ENCODE measurements around the gene PRKCE. TPM values are rescaled to one million over a fixed set of nuclear protein-coding genes. Genes with fewer than 3 reads are reported as not detected.
"Not testable (repeated sequence)": the region's sequence is repeated elsewhere in the genome, so short reads cannot be mapped to it uniquely, and the experiment has no call there.

The PRKCE gene
- total RNA-seq, 1 donor from 2014 or later, result 20.3 TPM

DNA sequence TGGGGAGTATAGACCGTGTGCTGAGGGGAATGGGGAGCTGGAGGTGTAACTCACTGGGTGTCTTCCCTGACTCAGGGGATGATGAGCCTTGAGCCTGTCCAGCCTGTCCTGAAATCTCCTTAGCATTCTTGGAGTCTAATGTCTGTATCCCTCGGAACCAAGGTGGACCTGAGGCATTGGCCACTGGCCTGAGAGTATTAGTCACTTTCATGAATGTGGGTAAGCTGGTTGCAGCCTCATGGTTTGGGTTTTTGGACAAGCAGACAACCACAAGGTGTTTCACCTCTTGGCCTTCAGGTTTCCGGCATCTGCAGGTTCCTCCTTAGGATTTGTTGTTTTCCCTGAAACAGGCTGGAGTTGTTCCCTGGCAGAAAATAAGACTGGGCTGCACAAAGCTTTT is 63.2 kb downstream of the PRKCE start:
- intact Hi-C loops (cut with DNase I), result no loop called here
- no peak for DNase-seq (ENCODE audit: low spot score)

DNA sequence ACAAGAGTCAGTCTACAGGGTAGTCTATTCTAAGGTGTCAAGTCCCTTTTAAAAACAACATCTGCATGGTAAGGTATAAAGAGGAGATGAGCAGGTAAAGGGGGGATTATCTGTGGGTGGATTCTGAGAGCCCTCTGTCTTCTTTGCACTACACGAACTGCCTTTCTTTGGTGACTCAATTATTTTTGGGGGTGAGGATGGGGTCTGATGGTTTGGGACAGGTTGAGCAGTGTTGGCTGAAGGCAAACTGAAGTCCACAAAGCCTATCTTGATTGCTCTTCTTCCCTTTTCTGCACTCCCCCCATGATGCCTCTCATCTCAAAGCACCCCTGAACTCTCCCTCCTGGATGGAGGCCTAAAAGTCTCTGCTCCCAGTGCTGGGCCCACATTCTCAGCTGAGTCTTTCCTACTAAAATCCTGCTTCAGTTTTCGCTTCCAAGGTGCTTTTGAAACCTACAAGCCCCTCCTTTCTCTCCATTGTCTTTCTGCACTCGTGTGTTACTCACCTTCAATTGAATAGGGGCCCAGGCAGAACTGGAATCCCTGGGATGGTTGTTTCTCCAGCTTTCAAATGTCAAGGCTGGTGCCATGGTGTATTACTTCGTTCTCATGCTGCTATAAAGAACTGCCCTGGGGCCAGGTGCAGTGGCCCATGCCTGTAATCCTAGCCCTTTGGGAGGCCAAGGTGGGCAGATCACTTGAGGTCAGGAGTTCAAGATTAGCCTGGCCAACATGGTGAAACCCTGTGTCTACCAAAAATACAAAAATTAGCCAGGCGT is 64.3 kb downstream of the PRKCE start:
- intact Hi-C loops (cut with DNase I), result no loop called here
- no peak for DNase-seq (ENCODE audit: low spot score)

DNA sequence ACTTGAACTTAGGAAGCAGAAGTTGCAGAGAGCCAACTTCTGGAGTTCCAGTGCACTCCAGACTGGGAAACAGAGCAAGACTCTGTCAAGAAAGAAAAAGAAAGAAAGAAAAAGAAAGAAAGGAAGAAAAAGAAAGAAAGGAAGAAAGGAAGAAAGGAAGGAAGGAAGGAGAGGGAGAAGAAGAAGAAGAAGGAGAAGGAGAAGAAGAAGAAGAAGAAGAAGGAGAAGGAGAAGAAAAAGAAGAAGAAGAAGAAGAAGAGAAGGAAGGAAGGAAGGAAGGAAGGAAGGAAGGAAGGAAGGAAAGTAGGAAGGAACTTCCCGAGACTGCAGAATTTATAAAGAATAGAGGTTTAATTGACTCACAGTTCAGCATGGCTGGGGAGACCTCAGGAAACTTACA is 65.0 kb downstream of the PRKCE start:
- intact Hi-C loops (cut with DNase I), result not testable (repeated sequence)

DNA sequence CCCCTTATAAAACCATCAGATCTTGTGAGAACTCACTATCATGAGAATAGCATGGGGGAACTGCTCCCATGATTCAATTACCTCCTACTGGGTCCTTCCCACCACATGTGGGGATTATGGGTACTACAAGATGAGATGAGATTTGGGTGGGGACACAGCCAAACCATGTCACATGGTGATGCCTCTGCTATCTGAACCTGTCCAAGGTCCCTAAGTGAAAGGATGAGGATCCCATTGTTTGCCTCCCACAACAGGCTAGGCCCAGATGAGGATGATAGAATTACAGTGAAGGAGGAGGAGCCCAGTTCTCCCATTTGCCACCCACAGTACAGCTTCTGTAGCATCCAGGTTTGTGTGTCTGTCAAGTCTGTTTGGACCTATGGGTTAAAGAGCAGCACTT is 65.4 kb downstream of the PRKCE start:
- intact Hi-C loops (cut with DNase I), result no loop called here
- DNase-seq (ENCODE audit: low spot score), result no peak

More for the DNA sequence above, 65.0 kb downstream of the PRKCE start:
- not testable (repeated sequence) for DNase-seq (ENCODE audit: low spot score)

DNA sequence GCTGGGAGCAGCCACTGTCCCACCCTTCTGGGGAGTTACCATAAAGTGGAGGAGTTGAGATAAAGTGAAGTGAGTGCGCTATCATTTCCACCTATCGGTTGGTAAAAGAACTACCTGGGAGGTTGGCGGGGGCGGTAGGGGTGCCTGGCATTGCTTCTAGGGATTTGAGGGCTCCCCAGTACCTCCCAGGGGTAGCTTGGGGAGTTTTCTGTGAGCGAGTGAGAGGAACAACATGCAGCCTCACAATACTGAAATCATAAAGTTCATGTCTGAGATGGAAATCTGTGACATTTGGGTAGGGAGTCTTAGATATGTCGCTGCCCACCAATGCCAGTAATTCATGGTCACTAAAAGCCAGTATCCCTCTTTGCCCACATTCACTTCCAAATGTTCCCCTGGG is 68.7 kb downstream of the PRKCE start:
- peak; percentile 58 for DNase-seq (ENCODE audit: low spot score)
- intact Hi-C loops (cut with DNase I), result no loop called here

DNA sequence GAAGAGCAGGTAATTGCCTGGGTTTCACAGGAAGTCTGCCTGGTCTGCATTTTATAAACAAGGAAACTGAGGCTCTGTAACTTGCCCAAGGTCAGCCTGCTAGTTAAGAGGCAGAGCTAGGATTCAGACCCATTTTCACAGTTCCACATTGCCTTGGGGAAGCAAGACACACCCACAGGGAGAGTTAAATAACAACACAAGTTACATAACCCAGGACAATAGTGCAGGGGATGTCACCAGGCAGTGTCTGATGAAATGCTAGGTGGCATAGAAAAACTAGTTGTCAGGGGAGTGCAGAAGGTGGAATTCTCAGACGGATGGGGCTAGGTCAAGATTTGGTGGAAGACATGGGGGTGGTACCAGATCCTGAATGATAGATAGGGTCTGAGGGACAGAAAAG is 69.7 kb downstream of the PRKCE start:
- intact Hi-C loops (cut with DNase I), result no loop called here
- no peak for DNase-seq (ENCODE audit: low spot score)

DNA sequence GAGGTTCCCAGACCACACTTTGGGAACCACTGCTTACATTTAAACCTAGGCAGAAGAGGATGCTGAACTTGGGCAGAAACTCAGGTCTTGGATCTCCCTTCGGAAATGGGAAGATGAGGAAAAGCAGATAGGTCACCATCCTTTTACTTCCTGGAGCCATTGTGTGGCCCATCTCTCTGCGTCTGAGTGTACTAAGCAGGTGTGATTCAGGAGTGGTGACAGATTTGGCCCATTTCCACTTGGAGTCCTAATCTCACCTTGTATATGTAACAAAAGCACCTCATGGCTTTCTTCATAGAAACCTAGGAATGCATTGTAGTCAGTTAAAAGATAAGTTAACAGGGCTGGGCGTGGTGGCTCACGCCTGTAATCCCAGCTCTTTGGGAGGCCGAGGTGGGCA is 71.0 kb downstream of the PRKCE start:
- no peak for DNase-seq (ENCODE audit: low spot score)
- intact Hi-C loops (cut with DNase I), result no loop called here

DNA sequence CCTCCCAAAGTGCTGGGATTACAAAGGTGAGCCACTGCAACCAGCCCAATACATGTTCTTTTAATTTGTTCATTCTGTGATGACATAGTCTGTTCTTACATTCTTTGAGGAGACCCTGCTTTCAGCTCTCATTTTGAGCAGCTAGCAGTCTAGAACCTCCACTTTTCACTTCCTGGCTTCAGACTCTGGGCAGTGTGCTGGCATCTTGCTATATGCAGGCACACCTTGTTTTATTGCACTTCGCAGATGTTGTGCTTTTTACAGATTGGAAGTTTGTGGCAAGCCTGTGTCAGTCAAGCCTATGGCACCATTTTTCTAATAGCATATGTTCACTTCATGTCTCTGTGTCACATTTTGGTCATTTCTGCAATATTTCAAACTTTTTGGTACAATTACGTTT is 72.4 kb downstream of the PRKCE start:
- intact Hi-C loops (cut with DNase I), result no loop called here
- no peak for DNase-seq (ENCODE audit: low spot score)

DNA sequence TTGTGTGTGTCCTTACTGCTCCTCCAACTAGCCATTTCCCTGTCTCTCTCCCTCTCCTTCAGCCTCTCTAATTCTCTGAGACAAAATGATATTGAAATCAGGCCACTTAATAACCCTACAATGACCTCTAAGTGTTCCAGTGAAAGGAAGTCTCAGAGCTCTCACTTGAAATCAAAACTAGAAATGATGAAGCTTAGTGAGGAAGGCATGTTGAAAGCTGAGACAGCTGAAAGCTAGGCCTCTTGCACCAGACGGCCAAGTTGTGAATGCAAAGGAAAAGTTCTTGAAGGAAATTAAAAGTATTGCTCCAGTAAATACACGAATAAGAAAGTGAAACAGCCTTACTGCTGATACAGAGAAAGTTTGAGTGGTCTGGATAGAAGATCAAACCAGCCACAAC is 72.9 kb downstream of the PRKCE start:
- no peak for DNase-seq (ENCODE audit: low spot score)
- intact Hi-C loops (cut with DNase I), result no loop called here

DNA sequence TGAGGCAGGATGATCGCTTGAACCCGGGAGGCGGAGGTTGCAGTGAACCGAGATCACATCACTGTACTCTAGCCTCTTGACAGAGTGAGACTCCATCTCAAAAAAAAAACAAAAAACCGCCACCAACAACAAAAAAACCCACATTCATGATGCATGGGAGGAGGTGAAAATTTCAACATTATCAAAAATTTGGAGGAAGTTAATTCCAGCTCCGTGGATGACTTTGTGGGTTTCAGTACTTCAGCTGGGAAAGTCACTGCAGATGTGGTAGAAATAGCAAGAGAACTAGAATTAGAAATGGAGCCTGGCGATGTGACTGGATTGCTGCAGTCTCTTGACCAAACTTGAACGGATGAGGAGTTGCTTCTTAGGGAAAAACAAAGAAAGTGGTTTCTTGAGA is 74.3 kb downstream of the PRKCE start:
- no peak for DNase-seq (ENCODE audit: low spot score)
- intact Hi-C loops (cut with DNase I), result no loop called here

DNA sequence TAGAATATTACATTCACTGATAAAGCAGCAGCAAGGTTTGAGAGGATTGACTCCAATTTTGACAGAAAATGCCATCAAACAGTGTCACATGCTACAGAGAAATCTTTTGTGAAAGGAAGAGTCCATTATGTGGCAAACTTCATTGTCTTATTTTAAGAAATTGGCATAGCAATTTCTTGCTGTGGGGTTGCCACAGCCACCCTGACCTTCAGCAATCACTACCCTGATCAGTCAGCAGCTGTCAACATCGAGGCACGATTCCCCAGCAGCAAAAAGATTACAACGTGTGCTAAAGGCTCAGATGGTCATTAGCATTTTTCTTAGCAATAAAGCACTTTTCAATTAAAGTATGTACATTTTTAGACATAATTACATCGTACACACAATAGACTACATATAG is 74.7 kb downstream of the PRKCE start:
- no peak for DNase-seq (ENCODE audit: low spot score)
- intact Hi-C loops (cut with DNase I), result no loop called here

DNA sequence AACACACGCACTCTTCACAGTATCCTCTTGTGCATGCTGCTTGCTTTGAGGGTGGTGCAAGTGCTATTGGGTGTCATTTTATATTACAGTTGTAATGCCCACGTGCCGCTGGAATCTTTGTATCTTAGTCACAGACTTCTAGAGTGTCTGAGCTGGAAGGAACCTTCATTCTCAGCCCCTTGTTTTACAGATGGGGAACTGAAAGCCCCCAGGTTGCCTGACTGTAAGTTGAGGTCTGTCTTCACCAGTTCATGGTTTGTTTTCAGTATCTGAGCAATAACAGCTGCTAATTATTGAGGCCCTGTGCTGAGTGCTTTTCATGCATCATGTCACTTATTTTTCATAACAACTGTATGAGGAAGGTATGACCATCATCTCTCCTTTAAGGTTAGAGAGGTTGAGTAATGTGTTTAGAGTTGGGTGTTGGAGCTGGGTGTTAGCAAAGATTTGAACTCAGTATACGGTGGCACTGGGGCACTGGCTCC is 77.0 kb downstream of the PRKCE start:
- DNase-seq (ENCODE audit: low spot score), result no peak
- intact Hi-C loops (cut with DNase I), result no loop called here

DNA sequence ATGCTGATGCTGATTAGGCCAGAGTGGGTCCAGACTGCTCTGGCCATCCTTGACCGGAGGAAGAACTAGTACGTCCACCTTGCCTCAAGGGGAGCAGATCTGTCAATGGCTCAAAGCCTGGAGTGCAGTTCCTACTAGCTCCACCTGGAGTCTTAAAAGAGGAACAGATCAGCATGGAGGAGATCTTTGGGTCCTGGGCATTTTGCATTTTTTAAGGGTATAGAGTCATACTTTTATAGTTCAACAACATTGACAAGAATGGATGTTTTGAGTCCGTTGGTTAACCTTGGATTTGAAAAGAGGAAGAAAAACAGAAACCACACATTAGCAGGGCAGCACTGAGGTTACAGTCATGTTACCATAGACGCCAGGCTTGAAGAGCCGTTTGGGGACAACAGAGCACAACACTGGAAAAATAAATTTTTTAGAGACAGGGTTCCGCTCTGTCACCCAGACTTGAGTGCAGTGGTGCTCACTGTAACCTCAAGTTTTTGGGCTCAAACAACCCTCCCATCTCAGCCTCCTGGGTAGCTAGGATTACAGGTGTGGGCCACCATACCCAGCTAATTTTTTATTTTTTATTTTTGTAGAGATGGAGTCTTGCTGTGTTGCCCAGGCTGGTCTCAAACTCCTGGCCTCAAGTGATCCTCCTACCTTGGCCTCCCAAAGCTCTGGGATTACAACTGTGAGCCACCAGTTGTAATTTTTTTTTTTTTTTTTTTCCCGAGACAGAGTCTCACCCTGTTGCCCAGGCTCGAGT is 78.5 kb downstream of the PRKCE start:
- DNase-seq (ENCODE audit: low spot score), result peak; percentile 62
- intact Hi-C loops (cut with DNase I), result no loop called here

DNA sequence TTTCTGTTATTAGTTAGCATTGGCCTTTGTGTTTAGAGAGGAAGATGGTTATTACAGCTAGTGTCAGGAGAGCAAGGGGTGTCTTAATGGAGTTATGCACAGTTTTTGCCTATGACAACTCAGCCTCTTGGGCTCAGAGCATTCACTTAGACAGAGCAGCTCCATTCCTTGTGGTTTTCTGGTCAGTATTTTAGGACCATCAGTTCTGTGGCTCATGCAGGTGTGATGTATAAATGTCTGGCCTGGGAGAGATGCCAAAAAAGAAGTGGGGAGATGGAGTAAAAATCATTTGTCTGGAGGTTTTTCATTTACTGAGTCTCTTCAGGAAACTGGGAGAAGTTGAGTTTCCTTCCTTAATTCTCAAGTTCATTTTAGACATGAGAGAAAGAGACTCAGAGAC is 79.7 kb downstream of the PRKCE start:
- intact Hi-C loops (cut with DNase I), result no loop called here
- DNase-seq (ENCODE audit: low spot score), result no peak

DNA sequence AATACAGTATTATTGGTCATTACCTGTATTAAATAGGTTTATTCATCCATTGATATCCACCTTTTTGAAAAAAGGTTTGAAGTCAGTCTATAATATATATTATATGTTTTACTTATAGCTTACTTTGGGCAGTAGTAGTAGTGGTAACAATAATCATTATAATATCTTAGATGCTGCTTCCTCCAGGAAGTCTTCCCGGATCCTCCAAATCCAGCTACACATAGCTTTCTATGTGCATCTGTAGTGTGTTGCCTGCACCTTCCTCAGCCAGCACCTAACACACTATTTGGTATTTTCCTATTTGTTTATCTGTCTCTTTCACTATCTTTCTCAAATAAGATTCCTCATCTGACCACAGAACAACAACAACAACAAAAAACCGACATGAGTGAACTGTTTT is 81.0 kb downstream of the PRKCE start:
- no peak for DNase-seq (ENCODE audit: low spot score)
- intact Hi-C loops (cut with DNase I), result no loop called here

DNA sequence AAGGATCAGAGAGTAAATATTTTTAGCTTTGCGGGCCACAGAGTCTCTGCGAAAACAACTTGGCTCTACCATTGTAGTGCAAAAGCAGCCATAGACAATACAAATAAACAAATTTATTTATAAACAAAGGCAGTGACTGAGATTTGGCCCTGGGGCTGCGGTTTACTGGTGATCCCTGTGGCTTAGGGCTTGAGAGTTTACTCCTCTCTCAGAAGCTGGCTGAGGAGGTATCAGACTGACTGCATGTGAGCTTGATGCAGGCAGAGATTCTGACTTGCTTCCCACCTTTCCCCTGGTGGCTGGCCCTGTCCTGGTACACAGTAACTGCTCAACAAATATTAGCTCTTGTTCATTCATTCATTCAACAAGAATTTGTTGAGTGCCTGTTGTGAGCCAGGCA is 81.5 kb downstream of the PRKCE start:
- no peak for DNase-seq (ENCODE audit: low spot score)
- intact Hi-C loops (cut with DNase I), result no loop called here

DNA sequence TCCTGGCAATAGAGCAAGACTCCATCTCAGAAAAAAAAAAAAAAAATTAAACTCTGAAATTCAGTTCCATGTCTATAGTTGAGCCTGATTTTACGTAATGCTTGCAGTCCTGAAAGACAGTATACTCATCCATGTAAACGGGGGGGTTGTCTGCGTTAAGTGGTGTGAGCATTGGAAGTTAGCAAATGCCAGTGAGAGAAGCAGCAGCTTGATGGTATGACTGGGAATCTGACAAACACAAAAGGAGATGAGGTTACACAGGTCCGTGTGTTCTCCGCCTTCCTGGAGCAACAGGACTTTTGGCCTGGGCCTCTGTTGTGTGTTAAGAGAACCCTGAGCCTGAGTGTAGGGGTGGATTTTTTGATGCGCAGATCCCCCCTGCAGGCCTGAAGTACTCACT is 82.9 kb downstream of the PRKCE start:
- no peak for DNase-seq (ENCODE audit: low spot score)
- intact Hi-C loops (cut with DNase I), result no loop called here

DNA sequence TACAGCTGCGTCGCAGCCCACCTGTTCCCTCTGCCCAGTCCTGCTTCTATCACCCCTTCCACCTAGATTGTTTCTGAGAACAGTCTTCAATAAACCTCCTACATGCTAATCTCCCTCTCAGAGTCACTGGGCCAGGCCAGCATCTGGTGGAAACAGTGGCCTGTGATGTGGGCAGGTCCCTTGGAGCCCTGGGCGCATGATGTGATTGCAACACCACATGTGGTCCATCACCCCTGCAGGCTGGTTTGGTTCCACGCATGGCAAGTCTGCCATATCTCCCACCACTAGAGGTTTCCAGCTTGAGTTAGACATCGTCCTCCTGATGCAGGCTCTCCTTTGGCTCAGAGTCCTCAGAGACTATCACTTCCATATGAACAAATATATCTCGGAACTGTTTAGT is 83.5 kb downstream of the PRKCE start:
- DNase-seq (ENCODE audit: low spot score), result no peak
- intact Hi-C loops (cut with DNase I), result no loop called here

DNA sequence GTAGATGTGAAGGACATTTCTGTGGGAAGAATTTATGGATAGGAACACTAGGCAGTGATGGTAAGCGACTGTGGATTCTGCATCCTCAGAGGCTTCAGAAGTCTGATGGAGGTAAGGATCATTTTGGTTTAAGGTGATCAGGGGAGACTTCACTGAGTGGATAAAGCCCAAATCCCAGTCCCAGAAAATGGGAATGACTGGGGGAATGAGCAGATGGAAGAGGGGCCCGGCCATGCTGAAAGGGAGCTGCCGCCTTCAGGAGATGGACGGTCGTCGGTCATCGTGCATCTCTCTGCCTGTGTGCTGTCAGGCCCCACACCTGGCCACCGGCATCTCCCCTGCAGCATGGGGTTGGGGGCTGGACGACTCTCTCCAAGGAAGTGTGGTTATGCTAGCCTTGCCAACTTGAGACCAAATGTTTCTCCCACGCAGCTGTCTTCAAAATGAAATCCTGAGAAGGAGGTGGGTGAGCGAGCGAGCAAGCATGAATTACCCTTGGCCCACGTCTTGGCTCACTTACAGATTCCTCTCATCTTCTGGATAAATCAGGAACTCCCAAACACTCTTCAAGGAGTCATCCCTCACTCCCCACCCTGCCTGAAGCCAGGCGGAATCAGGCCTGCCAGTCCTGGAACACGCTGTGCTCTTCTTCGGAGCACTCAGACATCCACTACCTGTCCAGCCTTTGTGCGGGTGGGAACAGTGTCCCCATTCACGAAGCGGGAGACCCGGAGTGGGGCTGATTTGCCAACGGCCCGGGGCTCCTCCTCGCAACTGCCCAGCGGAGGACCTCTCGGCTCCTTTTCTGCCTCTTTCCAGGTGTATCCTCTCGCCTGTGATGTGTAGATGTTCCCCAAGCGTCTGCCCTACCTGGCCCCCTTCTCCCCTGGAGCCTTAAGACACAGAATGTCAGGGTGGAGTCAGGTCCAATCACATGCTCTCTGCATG is 85.6 kb downstream of the PRKCE start:
- intact Hi-C loops (cut with DNase I), result no loop called here
- DNase-seq (ENCODE audit: low spot score), result no peak
